ENCODE results near the gene SUGCT. TPM values are rescaled to one million over a fixed set of nuclear protein-coding genes. Genes with fewer than 3 reads are reported as not detected.

SUGCT gene
- polyA plus RNA-seq, 5 donors: 2.3 to 4.6 (median 3.2) TPM

GRCh38 chr7:40909346-40909980, 774.7 kb downstream of the SUGCT start:
- no peak for DNase-seq

Other genes with a start within 250 kb of the SUGCT start
- gene CDK13, start 184.7 kb upstream of the SUGCT start, polyA plus RNA-seq (ENCODE audit: insufficient read depth in 1 of 5, insufficient read length in 5 of 5, low replicate concordance in 1 of 5): 10 to 100 TPM; 52.1 to 78.0 (median 72.0) TPM
- gene MPLKIP, start 383 bp upstream of the SUGCT start, polyA plus RNA-seq (ENCODE audit: insufficient read depth in 1 of 5, insufficient read length in 5 of 5, low replicate concordance in 1 of 5): 10 to 100 TPM; 33.5 to 45.6 (median 40.9) TPM